Endothelial cell of umbilical vein (primary cell): Measurements from ENCODE around the gene SYK. TPM values are rescaled to one million over a fixed set of nuclear protein-coding genes. Genes with fewer than 3 reads are reported as not detected.

Experiments
- BruUV-seq: library from RNA; stranded (reverse); fragments of 400-500 nt; replicated peaks from 2 replicates; lab custom pipeline; 2021; lab: Mats Ljungman, UMichigan
- CTCF ChIA-PET: fragments of 300-600, 350-600 bp; sonication (Branson Sonifier 250); formaldehyde crosslinking; loops from one replicate; lab custom pipeline; 2021; ENCODE audit warnings: antibody characterized with exemption, inconsistent platforms; lab: Charles Lee
- POLR2A ChIA-PET: fragments of 300-600, 350-600 bp; sonication (Branson Sonifier 250); formaldehyde crosslinking; loops from one replicate; lab custom pipeline; 2021; ENCODE audit warnings: antibody characterized with exemption, inconsistent platforms; lab: Charles Lee
- DNase-seq: peaks from one replicate; pipeline ENCODE4 v3.0.0-alpha.2; 2011; ENCODE audit warnings: low read depth, low spot score
- FAIRE-seq: peaks from 2 replicates; lab custom pipeline; 2011; peaks lifted over from hg19 to GRCh38; lab: Jason Lieb, UNC
- H2AFZ ChIP-seq: 2 replicates; pipeline ENCODE4 v1.6.0; 2012; ENCODE audit warnings: low read depth, low read length, control low read depth, inconsistent platforms
- H3K27ac ChIP-seq: 2 replicates; pipeline ENCODE4 v1.5.1; 2011; ENCODE audit warnings: low read depth, mild to moderate bottlenecking, control low read depth, low read length, moderate library complexity; ENCODE audit not compliant: insufficient read depth
- H3K27me3 ChIP-seq, 2 experiments: 2 replicates each; pipeline versions ENCODE4 v1.6.0 to v1.6.1; 2011; ENCODE audit warnings: low read length in 2 of 2, mixed read lengths in 1 of 2; ENCODE audit not compliant: control insufficient read depth in 2 of 2, insufficient read depth in 2 of 2
- H3K36me3 ChIP-seq, 2 experiments: 2 replicates in 1 of 2; 3 replicates in 1 of 2; pipeline ENCODE4 v1.5.1; 2011; ENCODE audit warnings: low read length in 2 of 2, mild to moderate bottlenecking in 1 of 2, moderate library complexity in 1 of 2; ENCODE audit not compliant: control insufficient read depth in 2 of 2, insufficient read depth in 2 of 2; ENCODE audit errors: extremely low read depth in 1 of 2
- H3K4me1 ChIP-seq: 3 replicates; pipeline ENCODE4 v1.5.1; 2011; ENCODE audit warnings: mild to moderate bottlenecking, low read length; ENCODE audit not compliant: control insufficient read depth, insufficient read depth; ENCODE audit errors: extremely low read depth
- H3K4me2 ChIP-seq: 2 replicates; pipeline ENCODE4 v1.6.1; 2011; ENCODE audit warnings: low read length, control low read depth, mixed read lengths; ENCODE audit not compliant: insufficient read depth
- H3K4me3 ChIP-seq, 3 experiments: fragments of 200-600 bp in 1 of 3; sonication (generic), shearing (Covaris generic) in 1 of 3; replicated peaks in 1 of 3; 2 replicates each; pipeline ENCODE4 v1.5.1; 2011 to 2016; ENCODE audit warnings: control low read depth in 3 of 3, low read length in 3 of 3, mild to moderate bottlenecking in 2 of 3, inconsistent platforms in 1 of 3, low read depth in 1 of 3, moderate library complexity in 1 of 3; ENCODE audit not compliant: insufficient read depth in 1 of 3
- H3K79me2 ChIP-seq: 2 replicates; pipeline ENCODE4 v1.6.0; 2012; ENCODE audit warnings: low read length, inconsistent platforms; ENCODE audit not compliant: control insufficient read depth, insufficient read depth
- H3K9ac ChIP-seq: replicated peaks from 2 replicates; pipeline ENCODE3; 2011; ENCODE audit warnings: low read length, control low read depth; ENCODE audit not compliant: insufficient read depth; ENCODE audit errors: extremely low read depth
- H3K9me1 ChIP-seq: replicated peaks from 3 replicates; pipeline ENCODE4 v1.6.0; 2011; ENCODE audit warnings: mild to moderate bottlenecking, low read length; ENCODE audit not compliant: control insufficient read depth, insufficient read depth; ENCODE audit errors: extremely low read depth
- H3K9me3 ChIP-seq: replicated peaks from 2 replicates; pipeline ENCODE4 v1.5.1; 2012; ENCODE audit warnings: low read length, inconsistent platforms; ENCODE audit not compliant: control insufficient read depth, insufficient read depth
- H4K20me1 ChIP-seq: replicated peaks from 2 replicates; pipeline ENCODE3; 2011; ENCODE audit warnings: mild to moderate bottlenecking, low read length; ENCODE audit not compliant: control insufficient read depth, insufficient read depth; ENCODE audit errors: extremely low read depth
- EZH2 ChIP-seq: IDR thresholded peaks from 2 replicates; pipeline ENCODE4 v1.6.1; 2012; ENCODE audit warnings: borderline replicate concordance, low read depth, mild to moderate bottlenecking, moderate library complexity, low read length, inconsistent platforms; ENCODE audit not compliant: severe bottlenecking
- FOS ChIP-seq: IDR thresholded peaks from 2 replicates; pipeline ENCODE4 v1.6.1; 2011; ENCODE audit warnings: mild to moderate bottlenecking, low read length, moderate library complexity, borderline replicate concordance; ENCODE audit not compliant: insufficient read depth
- GATA2 ChIP-seq: IDR thresholded peaks from 2 replicates; pipeline ENCODE4 v1.7.0; 2011; ENCODE audit warnings: low read depth, mild to moderate bottlenecking, moderate library complexity, mixed read lengths, low read length; ENCODE audit not compliant: insufficient read length, insufficient read depth
- JUN ChIP-seq: IDR thresholded peaks from 2 replicates; pipeline ENCODE4 v1.6.1; 2011; ENCODE audit warnings: borderline replicate concordance, low read depth; ENCODE audit not compliant: insufficient read length, insufficient read depth
- MYC ChIP-seq: IDR thresholded peaks from one replicate; pipeline ENCODE4 v1.6.1; 2011; ENCODE audit warnings: mild to moderate bottlenecking, low read depth, low read length
- POLR2A ChIP-seq: IDR thresholded peaks from 2 replicates; pipeline ENCODE4 v1.6.1; 2012; ENCODE audit warnings: low read depth, mild to moderate bottlenecking, control low read depth, low read length
- POLR2AphosphoS5 ChIP-seq: IDR thresholded peaks from 2 replicates; pipeline ENCODE4 v1.6.1; 2012; ENCODE audit warnings: low read depth, mild to moderate bottlenecking, control low read depth, low read length, moderate library complexity; ENCODE audit not compliant: insufficient read depth
- dilution Hi-C: fragments of 300-500 bp; cut with MboI; formaldehyde crosslinking; loops from one replicate; pipeline ENCODE4 v1.15.0; 2019; ENCODE audit warnings: low sequenced_read_pairs; ENCODE audit not compliant: extremely low pct_ligation_motif_present
- intact Hi-C: fragments of 100-400 bp; cut with micrococcal nuclease; formaldehyde crosslinking; loops from one replicate; pipeline ENCODE4 v1.10.0; 2022
- polyA plus RNA-seq, 4 experiments: library from polyadenylated mRNA; depleted of rRNA in 3 of 4; stranded (reverse) in 3 of 4; unstranded in 1 of 4; fragments of >200 nt; gene quantifications; 2 replicates each; pipeline versions ENCODE4 v1.2.1 to v1.2.3, GENCODE V29; 2011 to 2012; ENCODE audit warnings: missing spikeins in 1 of 4
- total RNA-seq: library from RNA; stranded (reverse); gene quantifications from 2 replicates; pipeline ENCODE4 v1.2.3, GENCODE V29; 2021
- TF ChIP-seq, protein P1 (sequence below): IDR thresholded peaks from 2 replicates; pipeline ENCODE4 v1.6.1; 2011; ENCODE audit not compliant: insufficient read depth, insufficient read length
- TF ChIP-seq, protein P2 (sequence below), 2 donors: IDR thresholded peaks; 1 replicate in 1 of 2; 2 replicates in 1 of 2; pipeline ENCODE4 v1.5.1; 2011; ENCODE audit warnings: low read length in 2 of 2, mild to moderate bottlenecking in 2 of 2, moderate library complexity in 2 of 2, control low read depth in 1 of 2, inconsistent platforms in 1 of 2, low read depth in 1 of 2; ENCODE audit not compliant: insufficient read depth in 1 of 2; ENCODE audit errors: extremely low read depth in 1 of 2

The SYK gene
- total and polyA plus RNA-seq, 2 donors (not counting 3 experiments of a cell fraction or from before 2014, with no cell fraction given), result not detected

DNA sequence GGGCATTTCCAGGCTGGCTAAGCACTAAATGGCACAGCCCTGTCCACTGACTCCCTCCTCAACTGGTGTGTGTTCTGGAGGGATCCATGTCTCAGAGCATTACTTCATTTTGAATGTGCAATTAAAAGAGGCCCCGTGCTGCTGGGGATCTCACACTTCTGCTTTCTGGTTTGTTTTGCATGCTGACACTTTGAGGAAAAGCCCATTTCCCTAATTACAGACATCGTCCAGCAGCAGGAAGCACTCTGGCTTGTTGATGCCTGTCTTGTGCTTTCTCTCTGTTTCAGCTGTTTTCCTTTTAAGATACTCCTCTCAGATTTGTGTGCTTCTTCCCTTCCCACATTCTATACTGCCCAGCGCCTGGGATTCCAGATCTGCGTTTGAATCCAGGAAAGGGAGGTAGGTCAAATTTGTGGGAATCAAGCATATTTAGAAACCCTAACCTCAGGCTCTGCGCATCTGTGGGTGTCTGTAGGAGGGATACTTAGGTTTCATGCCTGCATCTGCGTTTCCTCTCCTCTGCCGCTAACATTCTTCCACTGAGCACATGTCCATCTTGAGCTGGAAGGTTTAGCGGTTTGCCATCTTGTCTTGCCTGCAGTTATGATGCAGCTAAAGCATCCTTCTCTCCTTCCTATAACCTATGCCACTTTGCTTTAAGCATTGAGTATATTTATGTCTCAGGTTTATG, 25.7 kb downstream of the SYK start:
- H3K9ac ChIP-seq, result no peak overlapping the region
- no peaks in the 10 kb centered on the region for H3K79me2 ChIP-seq
- H3K9me3 ChIP-seq, result no peaks in the 10 kb centered on the region
- no peak overlapping the region for H3K27ac ChIP-seq
- no peak for TF ChIP-seq POLR2AphosphoS5
- TF ChIP-seq, protein P1, sequence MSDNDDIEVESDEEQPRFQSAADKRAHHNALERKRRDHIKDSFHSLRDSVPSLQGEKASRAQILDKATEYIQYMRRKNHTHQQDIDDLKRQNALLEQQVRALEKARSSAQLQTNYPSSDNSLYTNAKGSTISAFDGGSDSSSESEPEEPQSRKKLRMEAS, result no peak
- TF ChIP-seq MYC, result no peak
- no peak for TF ChIP-seq GATA2
- no peak for TF ChIP-seq FOS
- no peak for TF ChIP-seq JUN
- TF ChIP-seq EZH2, result no peak
- TF ChIP-seq POLR2A, result no peak
- TF ChIP-seq, protein P2, sequence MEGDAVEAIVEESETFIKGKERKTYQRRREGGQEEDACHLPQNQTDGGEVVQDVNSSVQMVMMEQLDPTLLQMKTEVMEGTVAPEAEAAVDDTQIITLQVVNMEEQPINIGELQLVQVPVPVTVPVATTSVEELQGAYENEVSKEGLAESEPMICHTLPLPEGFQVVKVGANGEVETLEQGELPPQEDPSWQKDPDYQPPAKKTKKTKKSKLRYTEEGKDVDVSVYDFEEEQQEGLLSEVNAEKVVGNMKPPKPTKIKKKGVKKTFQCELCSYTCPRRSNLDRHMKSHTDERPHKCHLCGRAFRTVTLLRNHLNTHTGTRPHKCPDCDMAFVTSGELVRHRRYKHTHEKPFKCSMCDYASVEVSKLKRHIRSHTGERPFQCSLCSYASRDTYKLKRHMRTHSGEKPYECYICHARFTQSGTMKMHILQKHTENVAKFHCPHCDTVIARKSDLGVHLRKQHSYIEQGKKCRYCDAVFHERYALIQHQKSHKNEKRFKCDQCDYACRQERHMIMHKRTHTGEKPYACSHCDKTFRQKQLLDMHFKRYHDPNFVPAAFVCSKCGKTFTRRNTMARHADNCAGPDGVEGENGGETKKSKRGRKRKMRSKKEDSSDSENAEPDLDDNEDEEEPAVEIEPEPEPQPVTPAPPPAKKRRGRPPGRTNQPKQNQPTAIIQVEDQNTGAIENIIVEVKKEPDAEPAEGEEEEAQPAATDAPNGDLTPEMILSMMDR (IDR thresholded peaks at IDR 0.05; ENCODE audit: extremely low read depth in 1 of 2, insufficient read depth in 1 of 2, low read depth in 1 of 2, low read length in 2 of 2), result no peak
- no peaks in the 10 kb centered on the region for H3K9me1 ChIP-seq
- FAIRE-seq, result no peak
- DNase-seq, result no peak
- CTCF ChIA-PET, result no interaction called here
- no TSS peak for BruUV-seq
- dilution Hi-C loops (no loop called here), intact Hi-C loops (no loop called here)
- H3K4me3 ChIP-seq, result no peak overlapping the region
- H4K20me1 ChIP-seq, result no peaks in the 10 kb centered on the region
- no peaks in the 10 kb centered on the region for H3K4me1 ChIP-seq
- H3K27me3 ChIP-seq, result no peaks in the 10 kb centered on the region
- no peak overlapping the region for H2AFZ ChIP-seq
- no peaks in the 10 kb centered on the region for H3K36me3 ChIP-seq
- H3K4me2 ChIP-seq, result no peak overlapping the region
- POLR2A ChIA-PET, result no interaction called here
